ENCODE measurements around the gene SEPTIN6. TPM values are rescaled to one million over a fixed set of nuclear protein-coding genes. Genes with fewer than 3 reads are reported as not detected.

The SEPTIN6 gene
- total RNA-seq, 1 donor from 2014 or later: 20.9 TPM

GRCh38 chrX:119646515-119646914, 46.5 kb downstream of the SEPTIN6 start:
- Histone ChIP-seq H3K27me3 (no peaks in the 10 kb centered on the region), H3K27ac (no peak overlapping the region), H3K36me3 (no peaks in the 10 kb centered on the region), H3K9me3 (no peaks in the 10 kb centered on the region), H3K4me3 (no peak overlapping the region), H3K4me1 (no peaks in the 10 kb centered on the region)
- ATAC-seq: no peak
- DNase-seq: no peak
- intact Hi-C loops (cut with DNase I): no loop called here
- no peak for TF ChIP-seq CTCF (IDR thresholded peaks at IDR 0.05)

- H3K9me3 ChIP-seq: no peaks in the 10 kb centered on the region
- ATAC-seq (no peak), DNase-seq (no peak)
- H3K4me3 ChIP-seq: no peak overlapping the region
- no peaks in the 10 kb centered on the region for H3K36me3 ChIP-seq
- intact Hi-C loops (cut with DNase I): no loop called here
- H3K27ac ChIP-seq: no peak overlapping the region
- no peak for TF ChIP-seq CTCF (IDR thresholded peaks at IDR 0.05)
- no peaks in the 10 kb centered on the region for H3K27me3 ChIP-seq
- no peaks in the 10 kb centered on the region for H3K4me1 ChIP-seq
Observed at GRCh38 chrX:119643696-119644095, 49.3 kb downstream of the SEPTIN6 start.

Small RNAs within 50 kb of the gene (microRNA-seq; reads per million reads assigned to microRNA genes)
- gene MIR766 (ENCODE audit: borderline microRNAs expressed): 5.4 reads per million, percentile 31 among the genes with 10 or more reads in this experiment

Other genes starting within 250 kb of the SEPTIN6 start
- gene SLC25A5, start 224.7 kb downstream of the SEPTIN6 start, total RNA-seq: 323 TPM
- gene STEEP1, start 127.8 kb downstream of the SEPTIN6 start, total RNA-seq: 23.1 TPM
- gene UBE2A, start 118.6 kb downstream of the SEPTIN6 start, total RNA-seq: 48.7 TPM
- gene NKRF, start 86.7 kb downstream of the SEPTIN6 start, total RNA-seq: 7.1 TPM
- 4.0 TPM for gene SOWAHD, start 65.4 kb upstream of the SEPTIN6 start, total RNA-seq
- 1,275 TPM for gene RPL39, start 98.5 kb upstream of the SEPTIN6 start, total RNA-seq
- gene UPF3B, start 159.8 kb upstream of the SEPTIN6 start, total RNA-seq: 6.3 TPM
- 13.6 TPM for gene RNF113A, start 178.6 kb upstream of the SEPTIN6 start, total RNA-seq
- 70.4 TPM for gene NDUFA1, start 178.7 kb upstream of the SEPTIN6 start, total RNA-seq
- gene AKAP14, start 202.7 kb upstream of the SEPTIN6 start, total RNA-seq: not detected

Data from upper lobe of right lung (tissue), 1 donor.